OCI-LY1 (cell line): ENCODE measurements around the gene PATJ.

Experiments
- H2AFZ ChIP-seq: fragments of 200-600 bp; sonication (generic), shearing (Covaris generic); 2 replicates; pipeline ENCODE4 v1.6.0; 2014; ENCODE audit warnings: antibody characterized with exemption, mild to moderate bottlenecking, low read length
- H3F3A ChIP-seq: fragments of 200-600 bp; sonication (generic), shearing (Covaris generic); 2 replicates; pipeline ENCODE4 v1.6.0; 2014; ENCODE audit warnings: mild to moderate bottlenecking, antibody characterized with exemption, low read length, moderate library complexity; ENCODE audit not compliant: insufficient read depth
- H3K27ac ChIP-seq: fragments of 200-600 bp; sonication (generic); 2 replicates; pipeline ENCODE4 v1.5.1; 2014; ENCODE audit warnings: low read length, mixed run types, mild to moderate bottlenecking, low read depth; ENCODE audit not compliant: poor library complexity, severe bottlenecking
- H3K27me3 ChIP-seq: fragments of 200-600 bp; sonication (generic); 2 replicates; pipeline ENCODE4 v1.6.0; 2014; ENCODE audit warnings: antibody characterized with exemption, mild to moderate bottlenecking, low read length, moderate library complexity; ENCODE audit not compliant: insufficient read depth
- H3K36me3 ChIP-seq: fragments of 200-600 bp; sonication (generic); 2 replicates; pipeline ENCODE4 v1.6.1; 2014; ENCODE audit warnings: mild to moderate bottlenecking, antibody characterized with exemption, low read length, moderate library complexity, mixed read lengths; ENCODE audit not compliant: insufficient read depth
- H3K4me1 ChIP-seq: fragments of 200-600 bp; sonication (generic); 2 replicates; pipeline ENCODE4 v1.5.1; 2014; ENCODE audit warnings: mild to moderate bottlenecking, low read length, moderate library complexity; ENCODE audit not compliant: insufficient read depth, severe bottlenecking
- H3K4me2 ChIP-seq: fragments of 200-600 bp; sonication (generic), shearing (Covaris generic); 2 replicates; pipeline ENCODE4 v1.6.1; 2014; ENCODE audit warnings: low read length
- H3K4me3 ChIP-seq: fragments of 200-600 bp; sonication (generic); 2 replicates; pipeline ENCODE4 v1.5.1; 2014; ENCODE audit warnings: low read length, low read depth, mild to moderate bottlenecking, mixed read lengths; ENCODE audit not compliant: poor library complexity, severe bottlenecking
- H3K79me2 ChIP-seq: fragments of 200-600 bp; shearing (Covaris generic); 2 replicates; pipeline ENCODE4 v1.6.1; 2016; ENCODE audit warnings: mixed run types, low read length, mixed read lengths; ENCODE audit not compliant: insufficient read depth
- H3K9ac ChIP-seq: fragments of 200-600 bp; sonication (generic), shearing (Covaris generic); 2 replicates; pipeline ENCODE4 v1.6.1; 2014; ENCODE audit warnings: mild to moderate bottlenecking, low read length, mixed read lengths
- H3K9me2 ChIP-seq: fragments of 200-600 bp; sonication (generic), shearing (Covaris generic); 2 replicates; pipeline ENCODE4 v1.6.1; 2014; ENCODE audit warnings: low read depth, mild to moderate bottlenecking, low read length, mixed read lengths
- H3K9me3 ChIP-seq: fragments of 200-600 bp; shearing (Covaris generic); 2 replicates; pipeline ENCODE4 v1.6.1; 2014; ENCODE audit warnings: low read length, mixed read lengths
- H4K20me1 ChIP-seq: fragments of 200-600 bp; sonication (generic), shearing (Covaris generic); 2 replicates; pipeline ENCODE4 v1.6.0; 2016; ENCODE audit warnings: mild to moderate bottlenecking, low read length; ENCODE audit not compliant: insufficient read depth
- CTCF ChIP-seq: fragments of 200-600 bp; sonication (generic), shearing (Covaris generic); IDR thresholded peaks from 2 replicates; pipeline ENCODE4 v1.5.1; 2017; ENCODE audit warnings: mild to moderate bottlenecking, antibody characterized with exemption, low read length, moderate library complexity, mixed read lengths
- EZH2 ChIP-seq: fragments of 200-600 bp; sonication (generic), shearing (Covaris generic); IDR thresholded peaks from 2 replicates; pipeline ENCODE4 v1.8.0; 2017; ENCODE audit warnings: borderline replicate concordance, mixed run types, mild to moderate bottlenecking, antibody characterized with exemption, low read length, moderate library complexity, mixed read lengths

PATJ gene

GRCh38 chr1:62092110-62092509, 349.8 kb downstream of the PATJ start:
- H3K27me3 ChIP-seq, result no peaks in the 10 kb centered on the region
- H3K9ac ChIP-seq, result no peak overlapping the region
- H3K9me3 ChIP-seq, result no peaks in the 10 kb centered on the region
- H3K79me2 ChIP-seq, result no peaks in the 10 kb centered on the region
- no peak overlapping the region for H3K27ac ChIP-seq
- H3K4me1 ChIP-seq, result no peaks in the 10 kb centered on the region
- TF ChIP-seq EZH2 (no peak), CTCF (no peak)
- no peak overlapping the region for H3K4me2 ChIP-seq
- H3K36me3 ChIP-seq, result no peaks in the 10 kb centered on the region
- H2AFZ ChIP-seq, result no peak overlapping the region
- no peaks in the 10 kb centered on the region for H3F3A ChIP-seq
- H3K9me2 ChIP-seq, result no peaks in the 10 kb centered on the region
- H4K20me1 ChIP-seq, result no peaks in the 10 kb centered on the region
- no peak overlapping the region for H3K4me3 ChIP-seq

GRCh38 chr1:62093261-62093660, 351.0 kb downstream of the PATJ start:
- Histone ChIP-seq H3K4me1 (no peaks in the 10 kb centered on the region), H3K27me3 (no peaks in the 10 kb centered on the region), H3F3A (no peaks in the 10 kb centered on the region), H2AFZ (no peak overlapping the region), H3K9me2 (no peaks in the 10 kb centered on the region), H3K9me3 (no peaks in the 10 kb centered on the region), H3K4me2 (no peak overlapping the region), H3K27ac (no peak overlapping the region), H3K9ac (no peak overlapping the region), H3K36me3 (no peaks in the 10 kb centered on the region), H3K4me3 (no peak overlapping the region), H3K79me2 (no peaks in the 10 kb centered on the region), H4K20me1 (no peaks in the 10 kb centered on the region)
- no peak for TF ChIP-seq CTCF
- no peak for TF ChIP-seq EZH2

- H3K4me3 ChIP-seq, result no peak overlapping the region
- no peaks in the 10 kb centered on the region for H3K36me3 ChIP-seq
- no peaks in the 10 kb centered on the region for H4K20me1 ChIP-seq
- no peaks in the 10 kb centered on the region for H3K27me3 ChIP-seq
- H3K9me2 ChIP-seq, result no peaks in the 10 kb centered on the region
- no peak overlapping the region for H3K9ac ChIP-seq
- no peak overlapping the region for H2AFZ ChIP-seq
- H3K79me2 ChIP-seq, result no peaks in the 10 kb centered on the region
- TF ChIP-seq CTCF, result no peak
- TF ChIP-seq EZH2, result no peak
- no peak overlapping the region for H3K27ac ChIP-seq
- H3K4me2 ChIP-seq, result no peak overlapping the region
- H3K9me3 ChIP-seq, result no peaks in the 10 kb centered on the region
- no peaks in the 10 kb centered on the region for H3K4me1 ChIP-seq
- H3F3A ChIP-seq, result no peaks in the 10 kb centered on the region
Observed at GRCh38 chr1:62097464-62097863, 355.2 kb downstream of the PATJ start.
